WTC11 (cell line): Measurements from ENCODE around the gene PRELID2.

ENCODE experiments used
- JUN ChIP-seq: sonication (generic); formaldehyde crosslinking; IDR thresholded peaks from 2 replicates; pipeline ENCODE4 v1.8.0; 2023; ENCODE audit warnings: mild to moderate bottlenecking, missing genetic modification reagents
- NR2C2 ChIP-seq: sonication (generic); formaldehyde crosslinking; IDR thresholded peaks from 2 replicates; pipeline ENCODE4 v1.8.0; 2022; ENCODE audit warnings: mild to moderate bottlenecking, missing genetic modification reagents
- SMAD3 ChIP-seq: sonication (generic); formaldehyde crosslinking; IDR thresholded peaks from 2 replicates; pipeline ENCODE4 v1.8.0; 2022; ENCODE audit warnings: missing genetic modification reagents, mild to moderate bottlenecking, borderline replicate concordance
- ZNF121 ChIP-seq: sonication (generic); formaldehyde crosslinking; IDR thresholded peaks from 2 replicates; pipeline ENCODE4 v1.8.0; 2023; ENCODE audit warnings: missing genetic modification reagents
- TF ChIP-seq, protein P1 (sequence below): sonication (generic); formaldehyde crosslinking; conservative IDR thresholded peaks from 2 replicates; pipeline ENCODE4 v1.8.1; 2022; ENCODE audit warnings: mild to moderate bottlenecking, missing genetic modification reagents
- TF ChIP-seq, protein P2 (sequence below): fragments of 200-600 bp; IDR thresholded peaks from 2 replicates; pipeline ENCODE4 v1.8.0; 2022; ENCODE audit warnings: antibody characterized with exemption
- TF ChIP-seq, protein P3 (sequence below): fragments of 250-450 bp; sonication (Bioruptor Pico); IDR thresholded peaks from 2 replicates; pipeline ENCODE4 v1.9.0; 2021; ENCODE audit warnings: moderate library complexity, mild to moderate bottlenecking, inconsistent platforms, borderline replicate concordance

DNA sequence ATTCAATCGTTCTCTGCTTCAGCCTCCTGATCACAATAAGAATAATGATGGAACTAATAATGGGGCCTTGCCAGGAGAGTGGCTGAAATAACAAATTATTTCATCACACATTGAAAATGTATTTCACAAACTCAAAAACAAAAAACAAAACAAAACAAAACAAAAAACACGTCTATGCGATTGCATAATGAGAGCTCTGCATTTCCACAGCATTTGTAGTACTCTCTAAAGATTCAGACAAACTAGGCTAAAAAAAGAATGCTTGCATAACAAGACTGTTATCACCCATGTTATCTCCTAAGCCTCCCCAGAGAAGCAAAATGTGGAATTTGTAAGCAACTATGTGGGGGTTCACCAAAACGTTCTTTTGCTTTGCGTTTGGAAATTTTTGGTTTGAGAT is 48.1 kb downstream of the PRELID2 start:
- TF ChIP-seq ZNF121 (CRISPR knock-in tag) (no peak), NR2C2 (CRISPR knock-in tag) (no peak), JUN (CRISPR knock-in tag) (no peak), SMAD3 (CRISPR knock-in tag) (no peak)
- TF ChIP-seq, protein P1, sequence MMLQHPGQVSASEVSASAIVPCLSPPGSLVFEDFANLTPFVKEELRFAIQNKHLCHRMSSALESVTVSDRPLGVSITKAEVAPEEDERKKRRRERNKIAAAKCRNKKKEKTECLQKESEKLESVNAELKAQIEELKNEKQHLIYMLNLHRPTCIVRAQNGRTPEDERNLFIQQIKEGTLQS (CRISPR knock-in tag), result no peak
- TF ChIP-seq, protein P2, sequence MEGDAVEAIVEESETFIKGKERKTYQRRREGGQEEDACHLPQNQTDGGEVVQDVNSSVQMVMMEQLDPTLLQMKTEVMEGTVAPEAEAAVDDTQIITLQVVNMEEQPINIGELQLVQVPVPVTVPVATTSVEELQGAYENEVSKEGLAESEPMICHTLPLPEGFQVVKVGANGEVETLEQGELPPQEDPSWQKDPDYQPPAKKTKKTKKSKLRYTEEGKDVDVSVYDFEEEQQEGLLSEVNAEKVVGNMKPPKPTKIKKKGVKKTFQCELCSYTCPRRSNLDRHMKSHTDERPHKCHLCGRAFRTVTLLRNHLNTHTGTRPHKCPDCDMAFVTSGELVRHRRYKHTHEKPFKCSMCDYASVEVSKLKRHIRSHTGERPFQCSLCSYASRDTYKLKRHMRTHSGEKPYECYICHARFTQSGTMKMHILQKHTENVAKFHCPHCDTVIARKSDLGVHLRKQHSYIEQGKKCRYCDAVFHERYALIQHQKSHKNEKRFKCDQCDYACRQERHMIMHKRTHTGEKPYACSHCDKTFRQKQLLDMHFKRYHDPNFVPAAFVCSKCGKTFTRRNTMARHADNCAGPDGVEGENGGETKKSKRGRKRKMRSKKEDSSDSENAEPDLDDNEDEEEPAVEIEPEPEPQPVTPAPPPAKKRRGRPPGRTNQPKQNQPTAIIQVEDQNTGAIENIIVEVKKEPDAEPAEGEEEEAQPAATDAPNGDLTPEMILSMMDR, result no peak
- TF ChIP-seq, protein P3, sequence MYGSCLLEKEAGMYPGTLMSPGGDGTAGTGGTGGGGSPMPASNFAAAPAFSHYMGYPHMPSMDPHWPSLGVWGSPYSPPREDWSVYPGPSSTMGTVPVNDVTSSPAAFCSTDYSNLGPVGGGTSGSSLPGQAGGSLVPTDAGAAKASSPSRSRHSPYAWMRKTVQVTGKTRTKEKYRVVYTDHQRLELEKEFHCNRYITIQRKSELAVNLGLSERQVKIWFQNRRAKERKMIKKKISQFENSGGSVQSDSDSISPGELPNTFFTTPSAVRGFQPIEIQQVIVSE (CRISPR knock-in tag), result no peak
